ENCODE data around the gene AHI1. TPM values are rescaled to one million over a fixed set of nuclear protein-coding genes. Genes with fewer than 3 reads are reported as not detected.

Gene AHI1
- total RNA-seq, 2 experiments from 2014 or later: 21.1 to 27.5 TPM

DNA sequence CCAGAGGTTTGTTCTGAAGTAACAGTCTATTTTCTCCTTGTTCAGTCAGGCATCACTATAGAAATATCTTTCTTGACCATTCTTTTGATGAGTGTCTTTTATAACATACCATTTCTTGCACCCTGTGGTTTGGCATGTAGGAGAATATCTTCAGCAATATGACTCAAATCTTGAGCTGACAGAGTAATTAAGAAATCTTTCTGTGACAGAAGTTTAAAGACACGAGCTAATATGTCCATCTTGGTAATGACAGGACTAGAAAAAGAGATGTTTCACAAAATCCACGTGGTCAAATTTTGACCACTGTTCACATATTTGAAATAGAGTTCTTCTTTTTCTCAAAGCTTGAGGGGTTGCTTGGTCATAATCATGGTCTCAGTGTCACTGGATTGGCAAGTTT, 166.5 kb downstream of the AHI1 start:
- TF ChIP-seq, protein P1, sequence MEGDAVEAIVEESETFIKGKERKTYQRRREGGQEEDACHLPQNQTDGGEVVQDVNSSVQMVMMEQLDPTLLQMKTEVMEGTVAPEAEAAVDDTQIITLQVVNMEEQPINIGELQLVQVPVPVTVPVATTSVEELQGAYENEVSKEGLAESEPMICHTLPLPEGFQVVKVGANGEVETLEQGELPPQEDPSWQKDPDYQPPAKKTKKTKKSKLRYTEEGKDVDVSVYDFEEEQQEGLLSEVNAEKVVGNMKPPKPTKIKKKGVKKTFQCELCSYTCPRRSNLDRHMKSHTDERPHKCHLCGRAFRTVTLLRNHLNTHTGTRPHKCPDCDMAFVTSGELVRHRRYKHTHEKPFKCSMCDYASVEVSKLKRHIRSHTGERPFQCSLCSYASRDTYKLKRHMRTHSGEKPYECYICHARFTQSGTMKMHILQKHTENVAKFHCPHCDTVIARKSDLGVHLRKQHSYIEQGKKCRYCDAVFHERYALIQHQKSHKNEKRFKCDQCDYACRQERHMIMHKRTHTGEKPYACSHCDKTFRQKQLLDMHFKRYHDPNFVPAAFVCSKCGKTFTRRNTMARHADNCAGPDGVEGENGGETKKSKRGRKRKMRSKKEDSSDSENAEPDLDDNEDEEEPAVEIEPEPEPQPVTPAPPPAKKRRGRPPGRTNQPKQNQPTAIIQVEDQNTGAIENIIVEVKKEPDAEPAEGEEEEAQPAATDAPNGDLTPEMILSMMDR (IDR thresholded peaks at IDR 0.05): no peak
- Mint-ChIP-seq H3K9me3 (no peaks in the 10 kb centered on the region), H3K27ac (no peak overlapping the region), H3K27me3 (no peaks in the 10 kb centered on the region), H3K4me3 (no peak overlapping the region), H3K36me3 (ENCODE audit: low read depth) (peaks cover 5% of the 10 kb centered on the region), H3K4me1 (ENCODE audit: low read depth) (no peaks in the 10 kb centered on the region)
- Histone ChIP-seq H3K9me3 (ENCODE audit: control insufficient read depth in 1 of 2, insufficient read depth in 1 of 2, low read length in 2 of 2) (no peaks in the 10 kb centered on the region), H3K27me3 (ENCODE audit: control insufficient read depth in 1 of 2, insufficient read depth in 2 of 2, low read length in 2 of 2) (no peaks in the 10 kb centered on the region), H3K4me3 (ENCODE audit: low read length) (no peak overlapping the region), H3K4me1 (ENCODE audit: insufficient read depth, low read length) (no peaks in the 10 kb centered on the region), H3K36me3 (ENCODE audit: insufficient read depth, low read length) (no peaks in the 10 kb centered on the region), H3K27ac (ENCODE audit: low read depth in 1 of 2, low read length in 2 of 2) (no peak overlapping the region)
- intact Hi-C loops (cut with DNase I, micrococcal nuclease): no loop called here
- ChIA-PET CTCF (no interaction called here), POLR2A (no interaction called here)
- ATAC-seq (ENCODE audit: poor library complexity) (no peak), DNase-seq (no peak)

DNA sequence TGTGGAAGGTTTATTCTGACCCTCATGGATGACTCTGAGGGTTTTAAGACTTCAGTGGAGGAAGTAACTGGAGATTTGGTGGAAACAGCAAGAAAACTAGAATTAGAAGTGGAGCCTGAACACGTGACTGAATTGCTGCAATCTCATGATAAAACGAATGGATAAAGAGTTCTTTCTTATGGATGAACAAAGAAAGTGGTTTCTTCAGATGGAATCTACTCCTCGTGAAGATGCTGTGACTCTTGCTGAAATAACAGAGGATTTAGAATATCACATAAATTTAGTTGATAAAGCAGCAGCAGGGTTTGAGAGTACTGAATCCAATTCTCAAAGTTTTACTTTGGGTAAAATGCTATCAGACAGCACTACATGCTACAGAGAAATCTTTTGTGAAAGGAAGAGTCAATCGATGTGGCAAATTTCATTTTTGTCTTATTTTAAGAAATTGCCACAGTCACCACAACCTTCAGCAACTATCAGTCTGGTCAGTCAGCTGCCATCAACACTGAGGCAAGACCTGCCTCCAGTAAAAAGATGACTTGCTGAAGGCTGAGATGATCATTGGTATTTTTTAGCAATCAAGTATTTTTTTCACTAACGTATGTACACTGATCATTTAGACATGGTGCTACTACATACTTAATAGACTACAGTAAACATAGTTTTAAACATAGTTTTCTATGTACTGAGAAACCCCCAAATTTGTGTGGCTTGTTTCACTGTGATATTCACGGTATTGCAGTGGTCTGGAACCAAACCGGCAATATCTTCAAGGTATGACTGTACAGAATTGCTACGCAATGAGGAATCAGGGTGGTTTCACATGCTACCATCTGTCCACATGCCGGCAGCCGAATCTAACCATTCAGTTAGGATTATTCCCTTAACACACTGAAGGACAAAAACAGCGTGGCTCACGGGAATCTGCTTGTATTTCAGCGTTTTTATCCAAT, 167.4 kb downstream of the AHI1 start:
- H3K36me3 Mint-ChIP-seq (ENCODE audit: low read depth): peaks cover 5% of the 10 kb centered on the region
- no peak overlapping the region for H3K4me3 ChIP-seq (ENCODE audit: low read length)
- CTCF ChIA-PET: no interaction called here
- no peaks in the 10 kb centered on the region for H3K27me3 Mint-ChIP-seq
- intact Hi-C loops (cut with DNase I, micrococcal nuclease): no loop called here
- no peak overlapping the region for H3K4me3 Mint-ChIP-seq
- no peaks in the 10 kb centered on the region for H3K4me1 ChIP-seq (ENCODE audit: insufficient read depth, low read length)
- TF ChIP-seq, protein P1 (IDR thresholded peaks at IDR 0.05): no peak
- no peaks in the 10 kb centered on the region for H3K9me3 ChIP-seq (ENCODE audit: control insufficient read depth in 1 of 2, insufficient read depth in 1 of 2, low read length in 2 of 2)
- DNase-seq: no peak
- no peak overlapping the region for H3K27ac Mint-ChIP-seq
- H3K36me3 ChIP-seq (ENCODE audit: insufficient read depth, low read length): no peaks in the 10 kb centered on the region
- POLR2A ChIA-PET: no interaction called here
- no peak for ATAC-seq (ENCODE audit: poor library complexity)
- no peaks in the 10 kb centered on the region for H3K9me3 Mint-ChIP-seq
- H3K27me3 ChIP-seq (ENCODE audit: control insufficient read depth in 1 of 2, insufficient read depth in 2 of 2, low read length in 2 of 2): no peaks in the 10 kb centered on the region
- no peaks in the 10 kb centered on the region for H3K4me1 Mint-ChIP-seq (ENCODE audit: low read depth)
- H3K27ac ChIP-seq (ENCODE audit: low read depth in 1 of 2, low read length in 2 of 2): no peak overlapping the region

DNA sequence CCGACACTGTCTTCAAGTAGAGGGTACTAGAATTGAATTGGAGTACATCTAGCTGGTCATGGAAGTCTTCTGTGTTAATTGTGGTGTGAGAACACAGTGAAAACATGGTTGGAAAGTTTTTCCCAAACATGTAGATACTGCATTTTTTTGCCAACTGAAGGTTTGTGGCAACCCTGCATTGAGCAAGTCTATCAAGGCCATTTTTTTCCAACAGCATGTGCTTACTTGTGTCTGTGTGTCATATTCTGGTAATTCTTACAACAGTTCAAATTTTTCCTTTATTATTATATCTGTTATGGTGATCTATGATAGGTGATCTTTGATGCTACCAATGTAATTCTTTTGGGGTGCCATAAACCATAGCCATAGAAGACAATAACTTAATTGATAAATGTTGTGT, 169.4 kb downstream of the AHI1 start:
- H3K27me3 Mint-ChIP-seq: no peaks in the 10 kb centered on the region
- no peak overlapping the region for H3K4me3 Mint-ChIP-seq
- H3K4me3 ChIP-seq (ENCODE audit: low read length): no peak overlapping the region
- no peaks in the 10 kb centered on the region for H3K4me1 ChIP-seq (ENCODE audit: insufficient read depth, low read length)
- ATAC-seq (ENCODE audit: poor library complexity) (no peak), DNase-seq (no peak)
- CTCF ChIA-PET: no interaction called here
- H3K4me1 Mint-ChIP-seq (ENCODE audit: low read depth): no peaks in the 10 kb centered on the region
- TF ChIP-seq, protein P1 (IDR thresholded peaks at IDR 0.05): no peak
- H3K9me3 ChIP-seq (ENCODE audit: control insufficient read depth in 1 of 2, insufficient read depth in 1 of 2, low read length in 2 of 2): no peaks in the 10 kb centered on the region
- POLR2A ChIA-PET: no interaction called here
- no peak overlapping the region for H3K27ac ChIP-seq (ENCODE audit: low read depth in 1 of 2, low read length in 2 of 2)
- H3K27ac Mint-ChIP-seq: no peak overlapping the region
- peaks cover 5% of the 10 kb centered on the region for H3K36me3 Mint-ChIP-seq (ENCODE audit: low read depth)
- no peaks in the 10 kb centered on the region for H3K27me3 ChIP-seq (ENCODE audit: control insufficient read depth in 1 of 2, insufficient read depth in 2 of 2, low read length in 2 of 2)
- H3K9me3 Mint-ChIP-seq: no peaks in the 10 kb centered on the region
- intact Hi-C loops (cut with DNase I, micrococcal nuclease): no loop called here
- H3K36me3 ChIP-seq (ENCODE audit: insufficient read depth, low read length): no peaks in the 10 kb centered on the region

Measured in CD4-positive, alpha-beta T cell (primary cell).